Measurements from ENCODE around the gene ZNF253.
A peak's percentile ranks its signal among the peaks of the same experiment; 100 is the strongest.
"Not testable (repeated sequence)": the region's sequence is repeated elsewhere in the genome, so short reads cannot be mapped to it uniquely, and the experiment has no call there.

Gene ZNF253

DNA sequence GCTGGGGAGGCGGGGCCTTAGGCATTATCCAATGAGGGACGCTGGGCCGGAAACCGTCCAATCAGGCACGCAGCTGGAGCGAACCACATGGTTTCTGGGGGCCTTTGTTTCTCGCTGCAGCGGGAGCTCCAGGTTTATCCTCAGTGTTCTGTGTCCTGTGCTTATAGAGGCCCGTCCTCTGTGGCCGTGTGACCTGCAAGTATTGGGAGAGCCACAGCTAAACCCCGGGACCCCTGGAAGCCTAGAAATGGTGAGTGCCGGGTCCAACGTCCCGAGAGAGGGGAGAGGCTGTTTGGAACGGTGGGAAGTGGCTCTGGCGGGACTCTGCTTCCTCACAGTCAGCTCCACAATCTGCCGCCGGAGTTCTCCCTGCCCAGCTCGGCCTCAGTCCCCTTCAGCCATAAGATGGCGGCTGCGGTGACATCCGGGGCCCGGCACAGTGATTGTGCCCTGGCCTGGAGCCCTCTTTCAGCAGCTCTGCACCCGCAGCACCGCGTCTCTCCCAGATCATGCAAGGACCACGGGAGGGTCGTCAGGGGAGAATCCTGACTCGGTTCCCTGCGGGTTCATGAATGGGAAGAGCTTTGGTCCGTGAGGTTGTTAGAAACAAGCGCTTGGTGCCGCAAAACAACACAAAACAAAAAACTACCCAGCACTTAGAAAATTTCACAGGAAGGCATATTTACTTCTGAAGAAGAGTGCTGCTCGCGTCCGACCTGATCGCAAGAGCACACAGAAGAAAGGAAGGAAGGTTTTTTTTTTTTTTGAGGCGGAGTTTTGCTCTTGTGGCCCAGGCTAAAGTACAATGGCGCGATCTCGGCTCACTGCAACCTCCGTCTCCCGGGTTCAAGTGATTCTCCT lies at the start of gene ZNF253:
Gene ZNF253, plus strand, starts transcription at position 133 of the 861 bp plus-strand sequence. Its CDS starts 115 bp downstream, at position 248.
- DNase-seq, result peak; percentile 92 to 95

DNA sequence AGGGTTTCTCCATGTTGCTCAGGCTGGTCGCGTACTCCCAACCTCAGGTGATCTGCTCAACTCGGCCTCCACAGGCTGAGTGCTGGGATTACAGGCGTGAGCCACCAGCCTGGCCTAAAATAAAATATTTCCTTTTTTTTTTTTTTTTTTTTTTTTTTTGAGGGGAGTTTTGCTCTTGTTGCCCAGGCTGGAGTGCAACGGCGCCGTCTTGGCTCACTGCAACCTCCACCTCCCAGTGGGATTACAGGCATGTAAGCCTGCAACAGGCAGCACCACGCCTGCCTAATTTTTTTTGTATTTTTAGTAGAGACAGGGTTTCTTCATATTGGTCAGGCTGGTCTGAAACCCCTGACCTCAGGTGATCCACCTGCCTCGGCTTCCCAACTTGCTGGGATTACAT lies 49.0 kb upstream of the ZNF253 start:
- no peak for DNase-seq

DNA sequence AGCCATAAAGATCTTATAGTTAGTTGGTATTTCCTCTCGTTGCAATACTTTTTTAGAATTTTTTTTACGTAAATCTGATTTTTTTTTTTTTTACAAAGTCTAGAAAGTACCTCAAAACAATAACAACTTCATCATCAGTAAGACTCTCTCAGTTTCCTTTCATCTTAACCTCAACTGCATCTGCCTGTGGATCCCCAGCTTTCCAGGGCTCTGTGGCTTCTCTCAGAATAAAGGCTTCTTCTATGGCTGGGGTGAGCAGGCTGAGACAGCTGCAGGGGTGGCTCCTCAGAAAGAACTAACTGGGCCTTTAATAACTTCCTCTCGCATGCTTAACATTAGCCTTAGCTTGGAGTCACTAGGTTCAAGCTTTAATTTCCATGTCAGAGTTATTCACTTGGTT lies 48.3 kb upstream of the ZNF253 start:
- DNase-seq, result peak; percentile 70 to 76

DNA sequence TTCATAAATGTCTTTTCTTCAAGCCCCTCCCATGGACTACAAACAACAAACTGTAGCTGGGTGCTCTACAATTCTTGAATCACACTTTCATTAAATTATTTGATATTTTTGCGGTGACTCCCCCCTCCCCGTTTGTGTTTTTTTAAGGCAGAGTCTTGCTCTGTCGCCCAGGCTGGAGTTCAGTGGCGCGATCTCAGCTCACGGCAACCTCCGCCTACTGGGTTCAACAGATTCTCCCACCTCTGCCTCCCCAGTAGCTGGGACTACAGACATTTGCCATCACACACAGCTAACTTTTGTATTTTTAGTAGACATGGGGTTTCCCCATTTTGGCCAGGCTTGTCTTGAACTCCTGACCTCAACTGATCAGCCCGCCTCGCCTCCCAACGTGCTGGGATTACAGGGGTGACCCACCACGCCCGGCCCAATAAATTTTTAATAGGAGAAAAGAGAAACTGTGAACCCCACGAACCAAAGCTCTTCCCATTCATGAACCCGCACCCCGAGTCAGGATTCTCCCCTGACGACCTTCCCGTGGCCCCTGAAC lies 44.8 kb upstream of the ZNF253 start:
- DNase-seq, result peak; percentile 2 to 51

DNA sequence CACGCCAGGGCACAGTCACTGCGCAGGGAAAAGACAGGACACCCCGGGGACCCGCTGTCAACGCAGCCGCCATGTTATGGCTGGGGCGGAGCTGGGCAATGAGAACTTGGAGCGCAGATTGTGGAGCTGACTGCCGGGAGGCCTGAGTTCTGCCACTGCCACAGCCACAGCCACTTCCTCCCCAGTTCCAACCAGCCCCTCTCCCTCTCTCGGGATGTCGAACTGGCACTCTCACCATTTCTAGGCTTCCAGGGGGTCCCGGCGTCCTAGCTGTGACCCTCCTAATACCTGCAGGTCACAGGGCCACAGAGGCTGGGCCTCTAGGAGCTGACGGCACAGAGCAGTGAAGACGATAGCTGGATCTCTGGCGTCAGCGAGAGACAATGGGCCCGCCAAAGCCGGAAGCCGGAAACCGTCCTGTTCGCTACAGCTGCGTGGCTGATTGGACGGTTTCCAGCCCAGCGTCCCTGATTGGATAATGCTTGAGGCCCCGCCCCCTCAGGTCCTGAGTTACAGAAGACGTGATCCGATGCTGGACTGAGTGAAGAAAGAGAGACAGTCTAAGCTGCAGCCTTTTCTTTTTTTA lies 44.2 kb upstream of the ZNF253 start, which contains the start of gene ZNF506:
Gene ZNF506, minus strand, starts transcription at position 385 of the 586 bp plus-strand sequence. Its CDS starts 147 bp downstream, at position 238.
- peak; percentile 97 for DNase-seq

DNA sequence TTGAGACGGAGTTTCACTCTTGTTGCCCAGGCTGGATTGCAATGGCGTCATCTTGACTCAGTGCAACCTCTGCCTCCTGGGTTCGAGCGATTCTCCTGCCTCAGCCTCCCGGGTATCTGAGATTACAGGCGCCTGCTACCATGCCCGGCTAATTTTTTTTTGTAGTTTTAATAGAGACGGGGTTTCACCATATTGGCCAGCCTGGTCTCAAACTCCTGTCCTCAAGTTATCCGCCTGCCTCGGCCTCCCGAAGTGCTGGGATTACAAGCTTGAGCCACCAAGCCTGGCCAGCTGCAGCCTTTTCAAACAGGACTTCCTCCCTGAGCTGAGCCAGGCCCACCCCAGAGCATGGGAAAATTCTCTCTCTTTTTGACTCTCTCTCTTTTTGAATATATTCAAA lies 43.7 kb upstream of the ZNF253 start:
- DNase-seq, result not testable (repeated sequence)

DNA sequence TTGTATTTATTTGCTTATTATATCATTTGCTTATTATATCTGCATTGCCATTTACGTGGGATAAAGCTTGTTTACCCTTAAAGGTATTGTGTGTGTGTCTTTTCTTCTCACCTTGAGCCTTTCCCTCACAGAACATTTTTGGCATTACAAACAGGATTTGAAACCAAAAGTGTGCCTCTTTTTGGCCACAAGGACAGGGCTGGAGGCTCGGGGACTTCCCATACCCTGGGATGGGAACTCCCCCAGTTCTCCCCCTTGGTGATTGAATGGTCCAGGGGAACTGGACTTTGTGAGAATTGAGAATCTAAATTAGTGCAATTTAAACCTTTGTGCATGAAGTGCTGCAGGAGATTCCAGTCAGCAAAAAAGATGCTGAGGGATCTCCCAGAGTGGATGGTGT lies 41.8 kb upstream of the ZNF253 start:
- DNase-seq, result no peak

DNA sequence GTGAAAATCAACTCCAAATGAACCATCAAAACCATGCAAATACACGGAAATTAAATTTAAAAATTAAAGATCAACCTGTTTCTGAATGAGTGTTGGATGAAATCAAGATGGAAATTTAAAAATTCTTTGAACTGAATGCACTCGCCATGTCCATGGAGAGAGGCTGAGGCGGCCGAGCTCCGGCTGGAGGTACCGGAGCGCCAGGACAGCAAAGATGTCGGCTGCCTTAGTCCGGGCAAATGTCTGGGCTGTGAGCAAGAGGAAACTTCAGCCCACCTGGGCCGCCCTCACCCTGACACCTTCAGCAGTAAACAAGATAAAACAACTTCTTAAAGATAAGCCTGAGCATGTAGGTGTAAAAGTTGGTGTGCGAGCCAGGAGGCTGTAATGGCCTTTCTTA lies 38.8 kb upstream of the ZNF253 start:
- DNase-seq, result no peak

DNA sequence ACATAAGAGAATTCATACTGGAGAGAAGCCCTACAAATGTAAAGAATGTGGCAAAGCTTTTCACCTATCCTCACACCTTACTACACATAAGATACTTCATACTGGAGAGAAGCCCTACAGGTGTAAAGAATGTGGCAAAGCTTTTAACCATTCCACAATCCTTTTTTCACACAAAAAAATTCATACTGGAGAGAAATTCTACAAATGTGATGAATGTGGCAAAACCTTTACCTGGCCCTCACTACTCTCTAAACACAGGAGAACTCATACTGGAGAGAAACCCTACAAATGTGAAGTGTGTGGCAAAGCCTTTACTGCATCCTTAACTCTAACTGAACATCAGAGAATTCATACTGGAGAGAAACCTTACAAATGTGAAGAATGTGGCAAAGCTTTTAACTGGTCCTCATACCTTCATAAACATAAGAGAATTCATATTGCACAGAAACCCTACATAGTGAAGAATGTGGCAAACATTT lies 30.1 kb upstream of the ZNF253 start:
- no peak for DNase-seq

DNA sequence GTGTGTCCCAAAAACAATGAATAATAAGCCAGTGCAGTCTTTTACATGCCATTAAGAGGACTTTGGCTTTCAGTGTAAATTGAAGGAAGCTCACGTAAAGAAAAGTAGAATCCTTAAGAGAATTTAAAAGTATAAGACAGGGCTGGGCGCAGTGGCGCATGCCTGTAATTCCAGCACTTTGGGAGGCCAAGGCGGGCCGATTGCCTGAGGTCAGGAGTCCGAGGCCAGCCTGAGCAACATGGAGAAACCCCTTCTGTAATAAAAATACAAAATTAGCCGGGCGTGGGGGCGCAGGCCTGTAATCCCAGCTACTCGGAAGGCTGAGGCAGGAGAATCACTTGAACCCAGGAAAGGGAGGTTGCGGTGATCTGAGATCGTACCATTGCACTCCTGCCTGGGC lies 17.9 kb upstream of the ZNF253 start:
- no peak for DNase-seq

DNA sequence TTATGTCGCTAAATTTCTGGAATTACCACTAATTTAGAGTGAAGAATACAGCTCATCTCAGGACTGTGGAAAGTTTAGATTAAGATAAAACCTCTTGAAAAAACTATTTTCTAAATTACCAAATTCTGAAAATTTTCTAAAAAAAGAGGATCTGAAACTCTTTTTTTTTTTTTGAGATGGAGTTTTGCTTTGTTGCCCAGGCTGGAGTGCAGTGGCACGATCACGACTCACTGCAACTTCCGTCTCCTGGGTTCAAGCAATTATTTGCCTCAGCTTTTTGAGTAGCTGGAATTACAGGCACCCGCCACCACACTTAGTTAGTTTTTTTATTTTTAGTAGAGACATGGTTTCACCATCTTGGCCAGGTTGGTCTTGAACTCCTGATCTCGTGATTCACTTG lies 16.6 kb upstream of the ZNF253 start:
- no peak for DNase-seq

DNA sequence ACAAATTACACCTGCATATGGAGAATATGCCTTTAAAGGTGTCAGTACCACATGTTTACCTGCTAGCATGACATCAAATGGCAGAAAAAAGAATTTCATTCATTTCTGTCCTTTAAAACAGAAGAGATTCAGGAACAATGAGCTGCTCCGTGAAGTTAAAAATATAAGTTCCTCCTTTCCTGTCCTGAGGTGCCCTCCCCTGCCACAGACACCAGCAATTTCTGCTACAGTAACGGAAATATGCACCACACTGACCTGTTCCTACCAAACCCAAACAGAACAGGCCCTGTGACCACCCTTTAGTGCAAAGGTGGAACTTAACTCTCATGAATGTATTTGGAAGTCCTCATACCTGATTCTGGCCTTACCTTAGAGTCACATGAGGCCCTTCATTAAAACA lies 13.9 kb upstream of the ZNF253 start:
- DNase-seq, result not testable (repeated sequence)

DNA sequence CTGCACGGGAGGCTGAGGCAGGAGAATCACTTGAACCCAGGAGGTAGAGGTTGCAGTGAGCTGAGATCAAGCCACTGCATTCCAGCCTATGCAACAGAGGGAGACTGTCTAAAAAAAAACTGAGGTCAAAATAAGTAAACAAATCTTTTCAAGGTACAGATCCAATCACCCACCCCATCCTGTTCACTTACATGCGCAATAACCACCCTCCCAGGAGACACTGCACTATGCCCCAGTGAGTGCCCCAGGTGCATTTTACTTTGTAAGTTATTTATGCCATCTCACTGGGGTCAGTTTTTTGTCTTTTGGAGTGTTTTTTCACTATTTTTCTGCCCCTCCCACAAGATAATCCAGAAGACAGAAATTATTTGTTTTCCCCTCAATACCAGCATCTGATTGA lies 6.9 kb upstream of the ZNF253 start:
- DNase-seq, result no peak

DNA sequence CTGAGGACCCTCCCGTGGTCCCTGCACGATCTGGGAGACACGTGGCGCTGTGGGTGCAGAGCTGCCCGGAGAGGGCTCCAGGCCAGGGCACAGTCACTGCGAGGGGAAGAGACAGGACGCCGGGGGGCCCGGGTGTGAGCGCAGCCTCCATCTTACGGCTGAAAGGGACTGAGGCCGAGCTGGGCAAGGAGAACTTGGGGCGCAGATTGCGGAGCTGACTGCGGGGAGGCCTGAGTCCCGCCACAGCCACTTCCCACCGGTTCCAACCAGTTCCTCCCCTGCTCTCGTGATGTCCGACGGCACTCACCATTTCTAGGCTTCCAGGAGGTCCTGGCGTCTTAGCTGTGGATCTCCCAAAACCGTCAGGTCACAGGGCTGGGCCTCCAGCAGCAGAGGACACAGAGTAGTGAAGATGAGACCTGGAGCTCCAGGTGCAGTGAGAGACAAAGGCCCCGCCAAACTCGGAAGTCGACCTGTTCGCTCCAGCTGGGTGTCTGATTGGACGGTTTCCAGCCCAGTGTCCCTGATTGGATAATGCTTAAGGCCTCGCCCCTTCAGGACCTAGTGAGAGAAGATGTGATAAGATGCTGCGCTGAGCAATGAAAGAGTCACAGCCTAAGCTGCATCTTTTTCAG lies 4.8 kb upstream of the ZNF253 start:
- peak; percentile 66 to 78 for DNase-seq

DNA sequence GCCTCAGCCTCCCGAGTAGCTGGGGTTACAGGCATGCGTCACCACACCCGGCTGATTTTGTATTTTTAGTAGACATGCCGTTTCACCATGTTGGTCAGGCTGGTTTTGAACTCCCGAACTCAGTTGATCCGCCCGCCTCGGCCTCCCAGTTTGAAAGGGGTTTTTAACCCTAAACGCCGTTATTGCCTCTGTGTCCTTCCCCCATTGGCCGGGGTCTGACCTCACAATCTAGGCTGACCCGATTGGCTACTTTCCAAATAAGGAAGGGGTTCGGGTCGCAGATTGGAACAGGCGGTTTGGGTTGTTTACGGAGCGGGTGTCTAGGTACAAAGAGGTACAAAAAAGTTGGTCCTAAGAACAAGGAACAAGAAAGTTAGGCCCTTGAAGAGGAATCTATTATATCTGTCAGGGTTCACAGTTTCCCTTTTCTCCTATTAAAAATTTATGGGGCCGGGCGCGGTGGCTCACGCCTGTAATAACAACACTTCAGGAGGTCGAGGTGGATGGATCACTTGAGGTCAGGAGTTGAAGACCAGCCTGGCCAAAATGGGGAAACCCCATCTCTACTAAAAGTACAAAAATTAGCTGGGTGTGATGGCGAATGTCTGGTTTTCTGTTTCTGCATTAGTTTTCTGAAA lies 1.0 kb downstream of the ZNF253 start:
- peak; percentile 68 to 73 for DNase-seq

DNA sequence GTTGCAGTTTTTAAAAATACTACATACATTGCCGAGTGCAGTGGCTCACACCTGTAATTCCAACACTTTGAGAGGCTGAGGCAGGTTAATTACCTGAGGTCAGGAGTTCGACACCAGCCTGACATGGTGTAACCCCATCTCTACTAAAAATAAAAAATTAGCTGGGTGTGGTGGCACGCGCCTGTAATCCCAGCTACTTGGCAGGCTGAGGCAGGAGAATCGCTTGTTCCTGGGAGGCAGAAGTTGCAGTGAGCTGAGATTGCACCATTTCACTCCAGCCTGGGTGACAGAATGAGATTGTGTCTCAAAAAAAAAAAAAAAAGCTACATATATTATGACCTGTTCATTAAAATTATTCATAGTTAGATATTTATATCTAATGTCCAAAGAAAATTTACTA lies 4.4 kb downstream of the ZNF253 start:
- DNase-seq, result not testable (repeated sequence)

DNA sequence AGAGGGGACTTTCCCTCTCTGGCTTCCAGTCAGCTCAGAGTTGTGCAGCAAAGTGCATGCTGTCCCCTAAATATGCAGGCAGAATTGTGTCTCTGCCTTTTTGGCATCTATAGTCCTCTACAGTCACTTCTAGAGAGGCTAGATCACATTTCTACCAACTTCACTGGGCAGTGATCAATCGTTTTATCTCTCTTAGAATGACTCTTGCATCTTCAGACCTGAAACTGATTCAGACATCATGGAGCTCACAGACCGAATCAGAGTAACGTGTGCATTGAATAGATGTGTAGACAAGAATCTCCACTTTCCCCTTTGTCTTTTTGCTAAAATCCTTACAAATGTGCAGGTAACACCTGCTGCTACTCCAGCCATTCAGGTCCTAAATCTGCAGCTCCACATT lies 6.2 kb downstream of the ZNF253 start:
- no peak for DNase-seq

DNA sequence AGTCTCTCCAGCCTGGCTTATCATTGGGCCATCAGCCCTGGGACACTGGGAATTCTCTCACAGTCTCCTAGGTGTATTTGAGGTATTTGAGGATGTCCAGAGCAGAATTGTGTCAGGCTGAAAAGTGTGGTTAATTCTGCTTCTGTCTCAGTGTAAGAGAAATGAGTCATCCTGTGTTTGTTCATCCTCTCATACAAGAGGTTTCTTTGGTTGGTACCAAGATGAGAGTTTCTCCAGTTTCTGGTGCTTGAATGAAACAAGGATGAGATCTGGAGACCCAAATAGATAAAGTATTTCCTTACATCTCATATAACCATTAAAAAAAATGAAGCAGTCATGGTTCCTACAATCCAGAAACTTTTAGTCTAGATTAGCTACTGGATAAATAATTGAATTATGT lies 7.7 kb downstream of the ZNF253 start:
- no peak for DNase-seq

DNA sequence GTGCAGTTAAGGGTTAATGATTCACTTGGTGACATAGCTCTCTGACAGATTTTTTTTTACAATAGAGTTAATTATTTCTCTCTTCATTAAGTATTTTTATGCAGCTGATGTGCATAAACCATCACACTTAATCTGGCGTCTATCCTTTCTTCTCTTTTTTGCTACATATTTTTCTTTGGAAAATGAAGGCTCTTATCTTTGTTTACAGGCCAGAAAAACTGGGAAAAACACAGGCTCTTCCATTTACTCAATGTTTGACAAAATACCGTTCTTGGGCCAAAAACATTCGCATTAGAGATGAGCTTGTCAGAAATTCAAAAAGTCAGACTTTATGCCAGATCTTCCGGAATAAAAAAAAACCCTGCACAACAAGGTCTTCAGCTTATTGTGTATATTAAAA lies 12.0 kb downstream of the ZNF253 start:
- no peak for DNase-seq

DNA sequence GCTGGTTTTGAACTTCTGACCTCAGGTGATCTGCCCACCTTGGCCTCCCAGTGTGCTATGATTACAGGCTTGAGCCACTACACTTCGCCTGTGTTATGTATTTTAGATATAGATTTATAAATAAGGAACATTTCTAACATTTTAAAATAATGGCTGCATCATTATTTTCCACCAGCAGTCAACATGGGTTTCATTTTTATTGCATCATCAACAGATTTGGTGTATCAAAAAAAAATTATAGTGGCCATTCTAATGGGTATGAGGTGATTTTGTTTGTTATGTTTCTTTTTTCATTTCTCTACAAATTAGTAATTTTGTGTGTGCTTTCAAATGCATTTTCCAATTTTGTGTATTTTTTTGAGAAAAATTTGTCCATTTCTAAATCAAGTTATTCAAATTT lies 18.9 kb downstream of the ZNF253 start:
- no peak for DNase-seq

DNA sequence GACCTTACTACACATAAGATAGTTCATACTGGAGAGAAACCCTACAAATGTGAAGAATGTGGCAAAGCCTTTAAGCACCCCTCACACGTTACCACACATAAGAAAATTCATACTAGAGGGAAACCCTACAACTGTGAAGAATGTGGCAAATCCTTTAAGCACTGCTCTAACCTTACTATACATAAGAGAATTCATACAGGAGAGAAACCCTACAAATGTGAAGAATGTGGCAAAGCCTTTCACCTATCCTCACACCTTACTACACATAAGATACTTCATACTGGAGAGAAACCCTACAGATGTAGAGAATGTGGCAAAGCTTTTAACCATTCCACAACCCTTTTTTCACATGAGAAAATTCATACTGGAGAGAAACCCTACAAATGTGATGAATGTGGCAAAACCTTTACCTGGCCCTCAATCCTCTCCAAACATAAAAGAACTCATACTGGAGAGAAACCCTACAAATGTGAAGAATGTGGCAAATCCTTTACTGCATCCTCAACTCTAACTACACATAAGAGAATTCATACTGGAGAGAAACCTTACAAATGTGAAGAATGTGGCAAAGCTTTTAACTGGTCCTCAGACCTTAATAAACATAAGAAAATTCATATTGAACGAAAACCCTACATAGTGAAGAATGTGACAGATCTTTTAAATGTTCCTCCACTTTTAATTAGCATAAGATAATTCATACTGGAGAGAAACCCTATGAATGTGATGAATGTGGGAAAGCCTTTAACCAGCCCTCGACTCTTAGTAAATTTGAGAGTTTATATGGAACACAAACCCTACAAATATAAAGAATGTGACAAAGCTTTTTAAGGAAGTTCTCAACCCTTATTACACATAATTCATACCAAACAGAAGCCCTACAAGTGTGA lies 26.6 kb downstream of the ZNF253 start:
- DNase-seq, result not testable (repeated sequence)
